SK-N-MC (cell line): ENCODE measurements around the gene PGLYRP3.

Experiments
- EZH2 ChIP-seq: fragments of 200-600 bp; sonication (generic); IDR thresholded peaks from one replicate; pipeline ENCODE4 v1.6.1; 2017; ENCODE audit warnings: antibody characterized with exemption
- POLR2AphosphoS5 ChIP-seq: IDR thresholded peaks from 2 replicates; pipeline ENCODE4 v1.6.1; 2012; ENCODE audit warnings: mild to moderate bottlenecking, low read depth, low read length, borderline replicate concordance

GRCh38 chr1:153357853-153358690 is 45.3 kb upstream of the PGLYRP3 start, which contains the start of gene S100A9:
- no peak for TF ChIP-seq EZH2
- no peak for TF ChIP-seq POLR2AphosphoS5
